GM12878 (cell line): Measurements from ENCODE around the gene KRTAP10-10. TPM values are rescaled to one million over a fixed set of nuclear protein-coding genes. Genes with fewer than 3 reads are reported as not detected.

Source experiments
- ATAC-seq: fragments of 200-7000 bp; cut with Tn5 transposase; 3 replicates; pipeline ENCODE4 v1.9.1; 2020; ENCODE audit warnings: mild to moderate bottlenecking, moderate library complexity
- BruUV-seq: library from RNA; stranded (reverse); fragments of 400-500 nt; replicated peaks from 2 replicates; lab custom pipeline; 2021; lab: Mats Ljungman, UMichigan
- CTCF ChIA-PET: fragments of 300-600 bp; sonication (Branson Sonifier 250); formaldehyde crosslinking; extraction: SDS; loops from one replicate; lab custom pipeline; 2021; ENCODE audit warnings: inconsistent platforms; lab: Yijun Ruan, JAX
- POLR2A ChIA-PET: fragments of 350-600 bp; formaldehyde crosslinking; extraction: SDS; loops from one replicate; lab custom pipeline; 2021; ENCODE audit warnings: inconsistent platforms; lab: Charles Lee
- RAD21 ChIA-PET: fragments of 300-600 bp; sonication (Branson Sonifier 250); formaldehyde crosslinking; loops from one replicate; lab custom pipeline; 2023; ENCODE audit warnings: antibody characterized with exemption; ENCODE audit not compliant: unreplicated experiment; lab: Charles Lee
- SMC1A ChIA-PET: fragments of 300-600 bp; sonication (Branson Sonifier 250); formaldehyde crosslinking; loops from one replicate; lab custom pipeline; 2023; ENCODE audit not compliant: unreplicated experiment, uncharacterized antibody; lab: Charles Lee
- DNase-seq: peaks from one replicate; pipeline ENCODE4 v3.0.0-alpha.2; 2011; ENCODE audit warnings: low read depth, low spot score
- FAIRE-seq: peaks from 3 replicates; lab custom pipeline; 2011; peaks lifted over from hg19 to GRCh38; lab: Jason Lieb, UNC
- H2AFZ ChIP-seq: 2 replicates; pipeline ENCODE4 v1.6.0; 2011; ENCODE audit warnings: low read depth, low read length, control low read depth; ENCODE audit not compliant: control insufficient read depth
- H3K27ac ChIP-seq: 2 replicates; pipeline ENCODE4 v1.5.1; 2011; ENCODE audit warnings: control low read depth; ENCODE audit not compliant: control insufficient read depth, insufficient read depth
- H3K27me3 ChIP-seq, 2 experiments: replicated peaks in 1 of 2; 2 replicates each; pipeline versions ENCODE4 v1.6.0 to v1.6.1; 2011; ENCODE audit warnings: low read length in 1 of 2; ENCODE audit not compliant: control insufficient read depth in 2 of 2, insufficient read depth in 2 of 2
- H3K36me3 ChIP-seq, 2 experiments: 2 replicates each; pipeline ENCODE4 v1.5.1; 2011; ENCODE audit warnings: low read length in 1 of 2; ENCODE audit not compliant: control insufficient read depth in 2 of 2, insufficient read depth in 2 of 2
- H3K4me1 ChIP-seq: 2 replicates; pipeline ENCODE4 v1.6.1; 2011; ENCODE audit warnings: mild to moderate bottlenecking, low read length, moderate library complexity, mixed read lengths; ENCODE audit not compliant: control insufficient read depth, insufficient read depth
- H3K4me2 ChIP-seq: 2 replicates; pipeline ENCODE4 v1.6.0; 2011; ENCODE audit warnings: control low read depth; ENCODE audit not compliant: control insufficient read depth, insufficient read depth
- H3K4me3 ChIP-seq: fragments of 200-600 bp; sonication (generic); 2 replicates; pipeline ENCODE4 v1.5.1; 2016
- H3K79me2 ChIP-seq: 2 replicates; pipeline ENCODE4 v1.6.0; 2011; ENCODE audit warnings: low read length; ENCODE audit not compliant: control insufficient read depth, insufficient read depth
- H3K9ac ChIP-seq: 2 replicates; pipeline ENCODE4 v1.8.0; 2011; ENCODE audit warnings: low read length, control low read depth, mixed read lengths; ENCODE audit not compliant: control insufficient read depth, insufficient read depth
- H3K9me3 ChIP-seq: replicated peaks from 3 replicates; pipeline ENCODE4 v1.5.1; 2011; ENCODE audit warnings: mild to moderate bottlenecking, low read length; ENCODE audit not compliant: control insufficient read depth, insufficient read depth
- H4K20me1 ChIP-seq: 2 replicates; pipeline ENCODE4 v1.6.0; 2011; ENCODE audit not compliant: control insufficient read depth, insufficient read depth
- BACH1 ChIP-seq: fragments of 450-650 bp; IDR thresholded peaks from 2 replicates; pipeline ENCODE4 v1.6.1; 2017; ENCODE audit warnings: mild to moderate bottlenecking, borderline replicate concordance
- BCL11A ChIP-seq: IDR thresholded peaks from 2 replicates; pipeline ENCODE4 v1.6.1; 2011; ENCODE audit warnings: low read depth, low read length
- CHD4 ChIP-seq: fragments of 200-600 bp; sonication (generic); IDR thresholded peaks from 2 replicates; pipeline ENCODE4 v1.6.1; 2016; ENCODE audit warnings: mild to moderate bottlenecking
- CREM ChIP-seq: IDR thresholded peaks from 2 replicates; pipeline ENCODE4 v1.6.1; 2014; ENCODE audit warnings: antibody characterized with exemption, low read depth
- HDGF ChIP-seq: fragments of 450-650 bp; IDR thresholded peaks from 2 replicates; pipeline ENCODE4 v1.6.1; 2016; ENCODE audit warnings: antibody characterized with exemption
- IKZF1 ChIP-seq: fragments of 450-650 bp; conservative IDR thresholded peaks from 2 replicates; pipeline ENCODE4 v1.6.1; 2017; ENCODE audit warnings: antibody characterized with exemption, mild to moderate bottlenecking
- IRF3 ChIP-seq: fragments of 450-650 bp; IDR thresholded peaks from 2 replicates; pipeline ENCODE4 v1.6.1; 2014; ENCODE audit warnings: mild to moderate bottlenecking
- IRF4 ChIP-seq: IDR thresholded peaks from 2 replicates; pipeline ENCODE4 v1.6.1; 2011; ENCODE audit warnings: low read depth, low read length
- KLF5 ChIP-seq: fragments of 450-650 bp; IDR thresholded peaks from 2 replicates; pipeline ENCODE4 v1.6.1; 2014; ENCODE audit warnings: mild to moderate bottlenecking; ENCODE audit not compliant: partially characterized antibody
- NR2C1 ChIP-seq: fragments of 450-650 bp; IDR thresholded peaks from 2 replicates; pipeline ENCODE4 v1.6.1; 2017; ENCODE audit warnings: antibody characterized with exemption, mild to moderate bottlenecking, moderate library complexity
- PBX3 ChIP-seq: IDR thresholded peaks from 2 replicates; pipeline ENCODE4 v1.6.1; 2011; ENCODE audit warnings: mild to moderate bottlenecking, low read depth, low read length, moderate library complexity; ENCODE audit not compliant: insufficient replicate concordance
- POU2F2 ChIP-seq: IDR thresholded peaks from 3 replicates; pipeline ENCODE4 v1.6.1; 2011; ENCODE audit warnings: low read depth, mild to moderate bottlenecking, low read length, borderline replicate concordance
- RELB ChIP-seq: fragments of 450-650 bp; IDR thresholded peaks from 2 replicates; pipeline ENCODE4 v1.6.1; 2017; ENCODE audit warnings: low read depth, mild to moderate bottlenecking, moderate library complexity
- SKIL ChIP-seq: fragments of 450-650 bp; IDR thresholded peaks from 2 replicates; pipeline ENCODE4 v1.6.1; 2017; ENCODE audit warnings: mild to moderate bottlenecking, low read depth, inconsistent platforms; ENCODE audit not compliant: poor library complexity, severe bottlenecking
- SMAD1 ChIP-seq: fragments of 450-650 bp; IDR thresholded peaks from 2 replicates; pipeline ENCODE4 v1.6.1; 2018; ENCODE audit warnings: mild to moderate bottlenecking, low read depth; ENCODE audit not compliant: partially characterized antibody
- SREBF2 ChIP-seq: IDR thresholded peaks from 2 replicates; pipeline ENCODE4 v1.6.1; 2012; ENCODE audit warnings: mild to moderate bottlenecking, low read length
- SUZ12 ChIP-seq: fragments of 200-600 bp; sonication (generic); IDR thresholded peaks from one replicate; pipeline ENCODE4 v1.6.1; 2018; ENCODE audit warnings: antibody characterized with exemption, mild to moderate bottlenecking; ENCODE audit not compliant: unreplicated experiment
- TCF12 ChIP-seq: IDR thresholded peaks from 2 replicates; pipeline ENCODE4 v1.6.1; 2011; ENCODE audit warnings: low read depth, mild to moderate bottlenecking, low read length
- ZBED1 ChIP-seq: IDR thresholded peaks from 2 replicates; pipeline ENCODE4 v1.6.1; 2016; ENCODE audit warnings: borderline replicate concordance
- ZNF207 ChIP-seq: fragments of 450-650 bp; IDR thresholded peaks from 2 replicates; pipeline ENCODE4 v1.6.1; 2014; ENCODE audit warnings: antibody characterized with exemption, mild to moderate bottlenecking, borderline replicate concordance
- WGBS: methylation state at CpG from one replicate; pipeline ENCODE4 v1.1.6; 2016; ENCODE audit warnings: low lambda C conversion rate; ENCODE audit not compliant: insufficient replicate concordance, insufficient coverage; ENCODE audit errors: missing lambda C conversion rate; 5-methylcytosine and 5-hydroxymethylcytosine counted together
- in situ Hi-C: fragments of 300-500 bp; cut with MboI; formaldehyde crosslinking; loops from 9 replicates; pipeline ENCODE4 v1.14.3; 2018; ENCODE audit warnings: mixed read lengths
- intact Hi-C: fragments of 100-400 bp; cut with micrococcal nuclease; formaldehyde crosslinking; loops from one replicate; pipeline ENCODE4 v1.14.2; 2022; ENCODE audit not compliant: unreplicated experiment
- polyA plus RNA-seq, 11 experiments: library from polyadenylated mRNA; depleted of rRNA in 4 of 11; unstranded in 6 of 11; stranded (reverse) in 5 of 11; fragments of >200 nt; fragmentation: Nextera tagmentation in 4 of 11; fragmentation: Illumina TruSeq in 1 of 11; extraction: Ambion mirVana in 4 of 11; extraction: Trizol in 1 of 11; gene quantifications; 1 replicate in 1 of 11; 2 replicates in 10 of 11; pipeline versions ENCODE4 v1.2.1 to v1.2.3, GENCODE V29; 2011 to 2016; ENCODE audit warnings: inconsistent platforms in 2 of 11, missing spikeins in 2 of 11, low read depth in 1 of 11
- total RNA-seq, 4 experiments: library from RNA; depleted of rRNA in 3 of 4; stranded (reverse); fragments of >200 nt in 3 of 4; fragmentation: Illumina TruSeq in 1 of 4; extraction: Trizol in 1 of 4; gene quantifications; 2 replicates each; pipeline versions ENCODE4 v1.2.1 to v1.2.3, GENCODE V29; 2013 to 2021

The KRTAP10-10 gene
- total and polyA plus RNA-seq, 10 of the 15 experiments (the other 5 are each of a cell fraction or from before 2014, with no cell fraction given) = not detected

GRCh38 chr21:44658913-44659595 lies 21.9 kb downstream of the KRTAP10-10 start:
- 13% methylated on average over 11 of the region's 11 CpGs for WGBS
- no TSS peak for BruUV-seq
- DNase-seq (no peak), FAIRE-seq (no peak), ATAC-seq (no peak)
- Histone ChIP-seq H3K27ac (no peak overlapping the region), H3K27me3 (no peaks in the 10 kb centered on the region), H3K4me2 (no peak overlapping the region), H3K9me3 (peaks cover 2% of the 10 kb centered on the region; the same call in 1 of the 3 replicates), H3K9ac (no peak overlapping the region), H3K4me1 (no peaks in the 10 kb centered on the region), H3K36me3 (no peaks in the 10 kb centered on the region), H3K79me2 (no peaks in the 10 kb centered on the region), H2AFZ (no peak overlapping the region), H3K4me3 (no peak overlapping the region), H4K20me1 (no peaks in the 10 kb centered on the region)
- in situ Hi-C loops = no loop called here
- ChIA-PET SMC1A (interaction anchor here (0.8 kb wide), 1 partner anchor 7 kb away, joined by 3 read pairs; no protein-coding TSS in a partner anchor), RAD21 (no interaction called here), CTCF (no interaction called here), POLR2A (no interaction called here)
- no peak for TF ChIP-seq BACH1
- no peak for TF ChIP-seq TCF12
- TF ChIP-seq ZNF207 = no peak
- no peak for TF ChIP-seq SMAD1
- no peak for TF ChIP-seq ZBED1
- no peak for TF ChIP-seq PBX3
- TF ChIP-seq IRF3 = no peak
- TF ChIP-seq BCL11A = no peak
- TF ChIP-seq POU2F2 = no peak
- TF ChIP-seq SREBF2 = no peak
- TF ChIP-seq IRF4 = no peak
- no peak for TF ChIP-seq CHD4
- no peak for TF ChIP-seq CREM
- no peak for TF ChIP-seq SUZ12
- TF ChIP-seq HDGF = no peak
- no peak for TF ChIP-seq RELB
- no peak for TF ChIP-seq KLF5
- no peak for TF ChIP-seq NR2C1
- no peak for TF ChIP-seq IKZF1
- no peak for TF ChIP-seq SKIL
- intact Hi-C loops = no loop called here
